ENCODE data around the gene DPP6. TPM values are rescaled to one million over a fixed set of nuclear protein-coding genes. Genes with fewer than 3 reads are reported as not detected.
"Not testable (repeated sequence)": the region's sequence is repeated elsewhere in the genome, so short reads cannot be mapped to it uniquely, and the experiment has no call there.

DPP6 gene
- total and polyA plus RNA-seq, 11 donors, result 0.05 to 2.9 (median 0.11) TPM; not detected in 3

DNA sequence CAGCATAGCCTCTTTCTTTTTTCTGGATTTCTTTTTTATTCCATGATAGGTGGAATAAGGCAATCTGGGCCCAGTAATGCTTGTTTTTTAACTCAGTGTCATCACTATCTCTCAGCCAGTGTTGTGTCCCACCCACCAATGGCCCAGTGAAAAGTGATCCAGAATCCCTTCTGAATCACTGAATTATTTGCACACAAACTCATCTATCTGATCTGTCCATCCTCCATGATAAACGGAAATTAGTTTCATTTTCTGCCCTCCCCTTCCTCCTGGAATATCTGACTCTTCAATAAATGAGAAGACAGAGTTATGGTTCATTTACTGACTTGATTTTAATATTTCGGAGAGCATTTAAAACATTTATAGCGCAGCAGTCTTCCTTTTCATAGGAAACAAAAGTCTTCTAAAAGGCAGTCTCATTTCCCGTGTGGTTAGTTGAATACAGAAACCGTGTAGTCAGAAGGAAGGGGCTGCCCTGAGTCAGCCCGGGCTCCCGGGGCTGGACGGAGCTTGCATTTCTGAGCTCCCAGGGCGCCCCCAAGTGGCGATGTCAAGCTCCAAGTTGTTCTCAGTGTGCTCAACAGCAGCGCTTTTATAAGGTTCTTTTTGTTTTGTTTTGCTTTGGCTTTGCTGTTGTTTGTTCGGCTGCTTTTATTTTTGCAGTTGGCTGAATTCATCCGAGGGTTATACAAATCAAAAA lies 12.6 kb upstream of the DPP6 start:
- H3K9me3 ChIP-seq; H3K4me1 ChIP-seq; H3K27ac ChIP-seq; intact Hi-C loops (cut with DNase I); H3K27me3 ChIP-seq; H3K4me3 ChIP-seq; H3K36me3 ChIP-seq: not testable (repeated sequence)
- ATAC-seq, result peak in 2 of 4 donors; percentile 58 to 81
- TF ChIP-seq, protein P1, sequence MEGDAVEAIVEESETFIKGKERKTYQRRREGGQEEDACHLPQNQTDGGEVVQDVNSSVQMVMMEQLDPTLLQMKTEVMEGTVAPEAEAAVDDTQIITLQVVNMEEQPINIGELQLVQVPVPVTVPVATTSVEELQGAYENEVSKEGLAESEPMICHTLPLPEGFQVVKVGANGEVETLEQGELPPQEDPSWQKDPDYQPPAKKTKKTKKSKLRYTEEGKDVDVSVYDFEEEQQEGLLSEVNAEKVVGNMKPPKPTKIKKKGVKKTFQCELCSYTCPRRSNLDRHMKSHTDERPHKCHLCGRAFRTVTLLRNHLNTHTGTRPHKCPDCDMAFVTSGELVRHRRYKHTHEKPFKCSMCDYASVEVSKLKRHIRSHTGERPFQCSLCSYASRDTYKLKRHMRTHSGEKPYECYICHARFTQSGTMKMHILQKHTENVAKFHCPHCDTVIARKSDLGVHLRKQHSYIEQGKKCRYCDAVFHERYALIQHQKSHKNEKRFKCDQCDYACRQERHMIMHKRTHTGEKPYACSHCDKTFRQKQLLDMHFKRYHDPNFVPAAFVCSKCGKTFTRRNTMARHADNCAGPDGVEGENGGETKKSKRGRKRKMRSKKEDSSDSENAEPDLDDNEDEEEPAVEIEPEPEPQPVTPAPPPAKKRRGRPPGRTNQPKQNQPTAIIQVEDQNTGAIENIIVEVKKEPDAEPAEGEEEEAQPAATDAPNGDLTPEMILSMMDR (IDR thresholded peaks at IDR 0.05), result peak in 4 of 12 donors; percentile 10 to 17 (median 16)
- DNase-seq, result peak in 2 of 5 donors; percentile 40 to 44
- WGBS, 4 donors, result 0 to 4% (median 1%) methylated on average over 2 to 8 of the region's 13 CpGs; no CpG with 5 or more reads in 1 of the 4 donors

DNA sequence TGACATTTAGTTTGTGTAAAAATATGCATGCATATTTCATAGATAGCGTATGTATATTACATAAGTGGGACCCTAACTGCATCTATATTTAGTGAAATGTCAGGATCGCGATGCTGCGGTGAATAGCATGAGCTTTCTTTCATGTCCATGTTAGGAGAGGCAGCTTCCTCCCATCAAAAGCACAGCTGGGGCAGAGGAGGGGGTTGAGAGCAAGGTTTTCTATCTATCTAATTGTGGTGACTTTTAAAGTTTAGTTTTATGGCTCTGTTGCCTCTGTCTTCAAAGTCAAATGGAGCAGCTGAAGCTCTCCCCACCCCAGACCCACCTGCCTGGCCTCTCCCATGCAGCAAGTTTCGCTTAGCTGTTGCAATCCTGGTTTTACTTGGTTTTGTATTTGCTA lies 1.8 kb upstream of the DPP6 start:
- H3K36me3 ChIP-seq; ATAC-seq; H3K9me3 ChIP-seq; H3K4me3 ChIP-seq; H3K27ac ChIP-seq; H3K4me1 ChIP-seq; intact Hi-C loops (cut with DNase I); DNase-seq: not testable (repeated sequence)
- peaks cover 0 to 11% (median 0%) of the 10 kb centered on the region in 9 donors for H3K27me3 ChIP-seq
- 81 to 94% (median 89%) methylated on average over 5 of the region's 5 CpGs for WGBS, 4 donors

DNA sequence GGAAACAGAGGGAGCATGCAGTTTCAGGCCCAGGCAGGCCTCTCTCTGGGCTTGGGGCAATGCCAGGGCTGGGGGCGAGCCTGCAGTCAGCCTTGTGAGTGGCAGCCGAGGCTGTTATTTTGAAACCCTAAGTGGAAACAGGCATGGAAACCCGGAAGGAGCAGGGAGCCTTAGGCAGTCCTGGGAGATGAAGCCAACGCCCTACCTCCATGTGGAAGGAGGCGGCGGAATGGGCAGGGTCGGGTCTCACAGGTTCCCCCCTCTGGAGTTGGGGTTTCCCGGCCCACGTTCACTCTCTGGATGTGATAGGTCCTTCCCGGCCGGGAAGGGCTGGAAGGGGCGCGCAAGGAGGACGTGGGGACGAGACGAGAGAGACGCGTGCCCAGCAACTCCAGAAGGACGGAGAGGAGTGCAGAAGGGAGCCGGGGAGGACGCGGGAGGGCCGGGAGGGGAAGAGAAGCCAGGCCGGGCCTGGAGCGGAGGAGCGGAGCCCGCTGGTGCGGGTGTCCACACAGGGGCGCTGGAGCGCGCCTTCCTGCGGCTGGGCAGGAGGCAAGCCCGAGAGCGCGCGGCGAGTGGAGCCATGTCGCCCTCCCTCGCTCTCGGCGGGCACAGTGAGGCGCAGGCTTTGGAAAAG lies 1.1 kb upstream of the DPP6 start:
- H3K4me3 ChIP-seq; H3K36me3 ChIP-seq; H3K27ac ChIP-seq; H3K9me3 ChIP-seq; intact Hi-C loops (cut with DNase I); DNase-seq; H3K4me1 ChIP-seq: not testable (repeated sequence)
- H3K27me3 ChIP-seq, result peaks cover 0 to 11% (median 0%) of the 10 kb centered on the region in 9 donors
- WGBS, 4 donors, result 4 to 34% (median 11%) methylated on average over 2 to 24 of the region's 42 CpGs
- peak in 3 of 4 donors; percentile 89 to 96 (median 93) for ATAC-seq

DNA sequence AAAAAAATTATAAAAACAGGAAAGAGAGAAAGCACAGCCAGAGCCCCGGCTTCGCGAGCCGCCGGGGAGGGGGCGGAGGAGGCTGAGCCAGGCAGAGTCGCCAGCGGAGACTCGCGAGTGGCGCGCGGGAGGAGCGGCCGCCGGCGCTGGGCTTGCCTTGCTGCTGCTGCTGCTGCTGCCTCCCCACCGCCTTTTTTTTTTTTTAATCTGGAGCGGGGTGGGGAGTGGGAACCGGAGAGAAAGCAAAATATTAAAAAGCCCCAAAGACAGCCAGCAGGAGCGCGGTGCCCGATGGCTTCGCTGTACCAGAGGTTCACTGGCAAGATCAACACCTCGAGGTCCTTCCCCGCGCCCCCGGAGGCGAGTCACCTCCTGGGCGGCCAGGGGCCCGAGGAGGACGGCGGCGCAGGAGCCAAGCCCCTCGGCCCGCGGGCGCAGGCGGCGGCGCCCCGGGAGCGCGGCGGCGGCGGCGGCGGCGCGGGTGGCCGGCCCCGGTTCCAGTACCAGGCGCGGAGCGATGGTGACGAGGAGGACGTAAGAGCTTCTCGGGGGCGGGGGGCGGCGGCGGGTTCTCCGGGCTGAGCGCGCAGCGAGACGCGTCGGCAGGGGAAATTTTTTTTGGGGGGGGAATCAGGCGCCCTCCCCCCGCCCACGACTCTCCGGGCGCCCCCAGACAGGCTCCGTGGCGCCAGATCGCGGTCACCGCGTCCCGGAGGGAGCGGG lies 493 bp downstream of the DPP6 start:
- intact Hi-C loops (cut with DNase I); ATAC-seq: not testable (repeated sequence)
- 1 to 2% (median 1%) methylated on average over 20 to 75 of the region's 83 CpGs for WGBS, 4 donors

DNA sequence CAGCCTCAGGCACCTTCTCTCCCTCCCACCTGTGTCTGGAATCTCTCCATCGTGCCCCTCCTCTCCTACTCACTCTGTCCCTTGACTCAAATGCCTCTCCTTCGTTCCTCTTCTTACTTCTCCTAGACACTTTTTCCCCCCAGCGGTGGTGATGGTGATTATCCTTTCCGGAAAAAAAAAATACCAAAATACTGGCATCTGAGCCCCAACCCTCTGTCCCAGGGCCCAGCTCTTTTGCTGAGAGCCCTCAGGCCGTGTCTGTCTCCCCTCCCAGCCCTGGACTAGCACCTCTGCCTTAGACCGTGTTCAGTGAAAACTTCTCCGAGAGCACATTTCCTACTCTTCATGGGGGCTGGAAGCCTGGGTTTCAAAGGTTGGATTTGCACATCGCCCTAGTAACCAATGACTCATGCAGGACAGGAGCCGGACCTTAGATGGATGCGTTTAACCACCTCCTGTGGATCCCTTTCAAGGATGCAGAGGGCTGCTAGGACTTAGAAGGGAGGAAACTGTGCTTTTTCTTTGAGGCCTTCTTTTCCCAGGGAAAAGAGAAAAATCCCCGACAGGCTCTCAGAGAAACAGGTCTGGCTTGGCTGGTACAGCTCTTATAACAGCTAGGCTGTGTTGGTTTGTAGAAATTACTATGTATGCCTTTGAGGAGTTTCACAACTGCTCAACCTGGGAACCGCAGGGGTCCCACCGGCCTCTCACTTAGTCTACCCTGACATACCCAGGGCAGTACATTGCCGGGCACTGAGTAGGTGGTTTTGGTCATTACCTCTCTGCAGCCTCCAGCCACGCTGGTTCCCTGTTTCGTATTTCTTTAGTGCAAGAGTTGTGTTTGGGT lies 1.5 kb downstream of the DPP6 start:
- 32 to 43% (median 34%) methylated on average over 9 to 11 of the region's 16 CpGs for WGBS, 4 donors
- ATAC-seq; H3K4me3 ChIP-seq; H3K9me3 ChIP-seq; intact Hi-C loops (cut with DNase I); H3K4me1 ChIP-seq; H3K27ac ChIP-seq; H3K36me3 ChIP-seq; DNase-seq: not testable (repeated sequence)
- H3K27me3 ChIP-seq, result peaks cover 0 to 11% (median 0%) of the 10 kb centered on the region in 9 donors

More for the DNA sequence above, 493 bp downstream of the DPP6 start:
- H3K36me3 ChIP-seq, DNase-seq, H3K27ac ChIP-seq, H3K4me1 ChIP-seq, H3K9me3 ChIP-seq: not testable (repeated sequence)
- Histone ChIP-seq H3K4me3 (peak overlapping the region in 1 of 12 donors; percentile 21), H3K27me3 (peaks cover 0 to 11% (median 0%) of the 10 kb centered on the region in 9 donors)

DNA sequence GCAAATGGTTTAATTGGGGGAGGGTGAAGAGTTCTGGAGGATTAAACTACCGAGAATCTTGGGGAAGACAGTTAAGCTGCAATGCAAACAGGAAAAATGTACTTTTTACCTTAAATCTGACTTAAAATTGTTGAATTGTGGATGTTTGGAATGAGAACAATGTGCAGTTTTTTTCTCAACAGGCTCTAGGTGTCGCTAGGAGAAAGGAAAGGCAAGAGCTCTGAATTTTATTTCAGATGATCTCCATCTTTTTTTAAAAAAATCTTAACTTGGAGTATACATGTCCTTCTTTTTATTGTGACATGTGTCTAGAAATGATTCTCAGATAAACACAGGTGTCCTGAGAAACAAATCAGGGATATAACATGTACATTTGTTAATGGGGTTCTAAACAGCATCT lies 2.5 kb downstream of the DPP6 start:
- 0 to 21% (median 9%) methylated on average over 1 of the region's 2 CpGs for WGBS, 4 donors
- H3K4me3 ChIP-seq; intact Hi-C loops (cut with DNase I); H3K9me3 ChIP-seq; H3K27ac ChIP-seq; DNase-seq; ATAC-seq; H3K4me1 ChIP-seq; H3K36me3 ChIP-seq: not testable (repeated sequence)
- peaks cover 0 to 11% (median 0%) of the 10 kb centered on the region in 9 donors for H3K27me3 ChIP-seq

DNA sequence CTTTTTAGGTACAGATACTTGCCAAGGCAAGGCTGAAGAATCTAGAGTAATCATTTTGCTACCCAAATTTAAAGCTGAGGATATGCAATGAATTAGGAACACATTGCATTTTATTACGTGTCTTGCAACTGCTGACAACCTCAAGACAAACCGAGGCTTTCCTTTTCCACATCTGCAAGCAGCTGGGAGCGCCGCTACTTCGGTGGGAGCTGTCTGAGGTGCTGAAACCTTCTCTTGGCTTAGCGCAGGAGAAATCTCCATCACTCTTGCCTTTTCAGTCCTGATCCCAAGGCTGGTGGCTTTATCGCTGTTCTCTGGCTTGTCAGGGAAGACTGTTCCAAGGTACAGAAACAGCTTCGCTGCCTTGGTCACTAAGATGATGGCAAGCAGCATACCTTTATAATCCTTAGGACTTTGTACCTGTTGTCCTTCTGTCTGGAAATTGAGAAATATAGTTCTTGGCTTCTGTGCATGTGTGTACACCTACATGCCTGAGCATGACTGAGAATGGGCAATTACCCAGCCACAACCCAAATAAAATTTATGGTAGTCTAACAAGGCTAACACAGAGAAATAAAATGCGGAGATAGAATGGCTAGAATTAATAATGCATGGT lies 3.4 kb downstream of the DPP6 start:
- H3K4me1 ChIP-seq; H3K9me3 ChIP-seq; H3K4me3 ChIP-seq; H3K36me3 ChIP-seq; intact Hi-C loops (cut with DNase I); H3K27ac ChIP-seq: not testable (repeated sequence)
- H3K27me3 ChIP-seq, result peaks cover 0 to 10% (median 0%) of the 10 kb centered on the region in 9 donors
- peak in 3 of 5 donors; percentile 10 to 42 (median 34) for DNase-seq
- 11 to 15% (median 13%) methylated on average over 8 to 9 of the region's 9 CpGs for WGBS, 4 donors
- peak in 2 of 4 donors; percentile 36 to 64 for ATAC-seq

DNA sequence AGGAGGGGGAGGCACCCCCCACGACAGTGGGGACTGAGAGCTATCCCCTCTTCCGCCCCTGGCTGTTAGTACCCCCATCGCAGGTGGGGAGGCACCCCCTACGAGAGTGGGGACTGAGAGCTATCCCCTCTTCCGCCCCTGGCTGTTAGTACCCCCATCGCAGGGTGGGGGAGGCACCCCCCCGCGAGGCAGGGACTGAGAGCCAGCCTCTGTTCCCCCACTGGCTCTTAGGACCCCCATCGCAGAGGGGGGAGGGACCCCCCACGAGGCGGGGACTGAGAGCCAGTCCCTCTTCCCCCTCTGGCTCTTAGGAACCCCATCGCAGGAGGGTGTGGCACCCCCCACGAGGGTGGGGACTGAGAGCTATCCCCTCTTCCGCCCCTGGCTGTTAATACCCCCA lies 6.6 kb downstream of the DPP6 start:
- H3K27me3 ChIP-seq; H3K36me3 ChIP-seq; H3K4me3 ChIP-seq; H3K9me3 ChIP-seq; intact Hi-C loops (cut with DNase I); ATAC-seq; H3K4me1 ChIP-seq; DNase-seq; H3K27ac ChIP-seq: not testable (repeated sequence)
- WGBS, 4 donors, result 40 to 86% (median 85%) methylated on average over 1 to 14 of the region's 14 CpGs; no CpG with 5 or more reads in 1 of the 4 donors

Data from heart left ventricle (tissue), 16 donors.